Endodermal cell (in vitro differentiated cells): Measurements from ENCODE around the gene FAM241B. TPM values are rescaled to one million over a fixed set of nuclear protein-coding genes. Genes with fewer than 3 reads are reported as not detected.

Experiments used
- DNase-seq: peaks from one replicate; pipeline ENCODE4 v3.0.0-alpha.2; 2017
- H3K27ac ChIP-seq: 2 replicates; pipeline ENCODE4 v1.5.1; 2013; ENCODE audit warnings: mild to moderate bottlenecking, low read depth, low read length, moderate library complexity
- H3K27me3 ChIP-seq: 2 replicates; pipeline ENCODE4 v1.6.1; 2013; ENCODE audit warnings: mild to moderate bottlenecking, low read length, moderate library complexity; ENCODE audit not compliant: insufficient read depth, control insufficient read depth, poor library complexity, severe bottlenecking
- H3K36me3 ChIP-seq: 2 replicates; pipeline ENCODE4 v1.7.0; 2013; ENCODE audit warnings: mild to moderate bottlenecking, low read length, moderate library complexity; ENCODE audit not compliant: control insufficient read depth, insufficient read depth
- H3K4me1 ChIP-seq: one replicate; pipeline ENCODE4 v1.7.0; 2013; ENCODE audit warnings: low read length; ENCODE audit not compliant: control insufficient read depth, insufficient read depth
- H3K4me3 ChIP-seq: 2 replicates; pipeline ENCODE4 v1.5.1; 2013; ENCODE audit warnings: mild to moderate bottlenecking, low read length, moderate library complexity
- H3K9ac ChIP-seq: 2 replicates; pipeline ENCODE4 v1.6.1; 2013; ENCODE audit warnings: mild to moderate bottlenecking, low read length, moderate library complexity; ENCODE audit not compliant: poor library complexity, severe bottlenecking; ENCODE audit errors: extremely low read depth
- H3K9me3 ChIP-seq: 2 replicates; pipeline ENCODE4 v1.6.1; 2013; ENCODE audit warnings: mild to moderate bottlenecking, low read length, moderate library complexity; ENCODE audit not compliant: control insufficient read depth
- H3K27ac Mint-ChIP-seq: 2 replicates; pipeline ENCODE4 v1.8.0; 2020; ENCODE audit warnings: mixed read lengths
- H3K27me3 Mint-ChIP-seq: 2 replicates; pipeline ENCODE4 v1.8.0; 2021; ENCODE audit warnings: mild to moderate bottlenecking, mixed read lengths; ENCODE audit not compliant: insufficient read depth
- H3K36me3 Mint-ChIP-seq: 2 replicates; pipeline ENCODE4 v1.8.0; 2020; ENCODE audit warnings: low read depth, mixed read lengths
- H3K4me1 Mint-ChIP-seq: 2 replicates; pipeline ENCODE4 v1.8.0; 2020; ENCODE audit warnings: mixed read lengths
- H3K4me3 Mint-ChIP-seq: 2 replicates; pipeline ENCODE4 v1.8.0; 2020; ENCODE audit warnings: mild to moderate bottlenecking, moderate library complexity, mixed read lengths
- H3K9me3 Mint-ChIP-seq: 2 replicates; pipeline ENCODE4 v1.8.0; 2020; ENCODE audit warnings: mild to moderate bottlenecking, mixed read lengths
- CTCF ChIP-seq: fragments of 200-600 bp; sonication (generic); conservative IDR thresholded peaks from 2 replicates; pipeline ENCODE4 v1.5.0; 2021; ENCODE audit warnings: antibody characterized with exemption, mild to moderate bottlenecking
- WGBS, 2 experiments: methylation state at CpG; one replicate each; pipeline versions ENCODE4 v1.1.5 to v1.1.7; 2013; ENCODE audit warnings: missing lambda C conversion rate in 2 of 2, mixed read lengths in 1 of 2; ENCODE audit not compliant: insufficient coverage in 1 of 2, insufficient read length in 1 of 2; 5-methylcytosine and 5-hydroxymethylcytosine counted together
- total RNA-seq, 2 donors: library from RNA; stranded (reverse); fragmentation: NEBNext Ultra II Directional in 1 of 2; extraction: Animal tissue kit (Norgen Biotek cat#: 25700) in 1 of 2; gene quantifications; 2 replicates in 1 of 2; 3 replicates in 1 of 2; pipeline ENCODE4 v1.2.1, GENCODE V29; 2021

Gene FAM241B
- total RNA-seq, 2 donors from 2014 or later = 27.1 to 42.0 TPM

GRCh38 chr10:69662173-69662877 lies 32.3 kb downstream of the FAM241B start:
- no peak overlapping the region for H3K27ac Mint-ChIP-seq
- Histone ChIP-seq H3K9me3 (no peaks in the 10 kb centered on the region), H3K36me3 (no peaks in the 10 kb centered on the region), H3K27me3 (no peaks in the 10 kb centered on the region), H3K4me3 (no peak overlapping the region), H3K4me1 (no peaks in the 10 kb centered on the region), H3K27ac (no peak overlapping the region), H3K9ac (no peak overlapping the region)
- no peak overlapping the region for H3K4me3 Mint-ChIP-seq
- no peak for TF ChIP-seq CTCF
- H3K4me1 Mint-ChIP-seq = peaks cover 4% of the 10 kb centered on the region
- H3K9me3 Mint-ChIP-seq = no peaks in the 10 kb centered on the region
- 88 to 92% methylated on average over 11 of the region's 11 CpGs for WGBS, 2 experiments
- DNase-seq = no peak
- peaks cover 16% of the 10 kb centered on the region for H3K27me3 Mint-ChIP-seq
- H3K36me3 Mint-ChIP-seq = no peaks in the 10 kb centered on the region

GRCh38 chr10:69662901-69663300 lies 32.9 kb downstream of the FAM241B start:
- peaks cover 16% of the 10 kb centered on the region for H3K27me3 Mint-ChIP-seq
- no peak overlapping the region for H3K4me3 Mint-ChIP-seq
- no peak overlapping the region for H3K27ac Mint-ChIP-seq
- peaks cover 4% of the 10 kb centered on the region for H3K4me1 Mint-ChIP-seq
- no peak for TF ChIP-seq CTCF
- Histone ChIP-seq H3K27me3 (no peaks in the 10 kb centered on the region), H3K9me3 (no peaks in the 10 kb centered on the region), H3K4me1 (no peaks in the 10 kb centered on the region), H3K36me3 (no peaks in the 10 kb centered on the region), H3K27ac (no peak overlapping the region), H3K9ac (no peak overlapping the region), H3K4me3 (no peak overlapping the region)
- no peaks in the 10 kb centered on the region for H3K36me3 Mint-ChIP-seq
- WGBS, 2 experiments = 92 to 100% methylated on average over 5 to 7 of the region's 7 CpGs
- no peaks in the 10 kb centered on the region for H3K9me3 Mint-ChIP-seq
- no peak for DNase-seq

GRCh38 chr10:69663369-69663947 lies 33.4 kb downstream of the FAM241B start:
- peak; percentile 88 for DNase-seq
- no peaks in the 10 kb centered on the region for H3K27me3 ChIP-seq
- TF ChIP-seq CTCF = peak; percentile 77
- Mint-ChIP-seq H3K27ac (no peak overlapping the region), H3K27me3 (peaks cover 16% of the 10 kb centered on the region), H3K4me1 (peaks cover 4% of the 10 kb centered on the region), H3K9me3 (no peaks in the 10 kb centered on the region), H3K36me3 (no peaks in the 10 kb centered on the region), H3K4me3 (no peak overlapping the region)
- no peak overlapping the region for H3K4me3 ChIP-seq
- no peaks in the 10 kb centered on the region for H3K9me3 ChIP-seq
- 73 to 75% methylated on average over 8 to 9 of the region's 9 CpGs for WGBS, 2 experiments
- H3K27ac ChIP-seq = no peak overlapping the region
- H3K4me1 ChIP-seq = no peaks in the 10 kb centered on the region
- no peaks in the 10 kb centered on the region for H3K36me3 ChIP-seq
- H3K9ac ChIP-seq = no peak overlapping the region
